ENCODE results near the gene UQCRQ.

- TF ChIP-seq CTCF (IDR thresholded peaks at IDR 0.05 in 4 of 5, conservative IDR thresholded peaks at IDR 0.05 in 1 of 5) (no peak), POLR2A (IDR thresholded peaks at IDR 0.05) (no peak)
Observed at GRCh38 chr5:132872788-132873118, 6.3 kb downstream of the UQCRQ start.
